LNCAP (cell line): Measurements from ENCODE around the gene UST.

Experiments
- TF ChIP-seq, protein P1 (sequence below): fragments of 450-650 bp; IDR thresholded peaks from 2 replicates; pipeline ENCODE4 v1.5.1; 2017; ENCODE audit warnings: mild to moderate bottlenecking

The UST gene

DNA sequence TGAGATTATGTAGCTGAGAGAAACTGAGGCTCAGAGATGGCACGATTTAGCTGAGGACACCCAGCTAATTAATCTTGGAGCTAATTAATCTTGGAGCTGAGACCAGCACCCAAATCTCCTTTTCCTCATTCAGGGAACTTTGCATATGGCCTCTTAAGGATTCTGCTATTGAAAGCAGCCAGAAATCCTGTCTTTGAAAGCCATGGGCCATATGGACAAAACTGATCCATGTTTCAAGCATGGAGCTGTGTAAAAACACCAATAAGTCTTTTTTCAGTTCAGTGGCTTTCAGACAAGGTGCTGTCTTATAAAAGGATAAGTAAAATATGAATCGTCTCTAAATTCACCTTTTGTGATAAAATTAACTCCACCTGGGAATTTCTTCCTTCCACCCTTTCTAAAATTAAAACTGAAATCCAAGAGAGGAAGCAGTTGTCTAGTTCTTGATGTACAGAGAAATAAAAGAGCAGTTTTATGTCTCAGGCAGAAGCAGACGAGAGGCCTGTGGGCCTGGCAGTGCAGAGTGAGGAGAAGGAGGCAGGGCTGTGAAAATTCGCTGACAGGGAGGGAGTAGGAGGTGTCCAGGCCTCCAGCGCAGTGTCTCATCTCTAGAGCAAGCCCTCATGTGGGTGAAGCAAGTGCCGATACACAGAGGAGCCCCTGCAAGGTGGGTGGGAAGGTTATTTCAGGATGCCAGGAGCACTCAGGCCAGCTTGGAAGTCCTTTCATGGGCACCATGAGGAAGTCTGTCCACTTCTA lies 266.9 kb downstream of the UST start:
- TF ChIP-seq, protein P1, sequence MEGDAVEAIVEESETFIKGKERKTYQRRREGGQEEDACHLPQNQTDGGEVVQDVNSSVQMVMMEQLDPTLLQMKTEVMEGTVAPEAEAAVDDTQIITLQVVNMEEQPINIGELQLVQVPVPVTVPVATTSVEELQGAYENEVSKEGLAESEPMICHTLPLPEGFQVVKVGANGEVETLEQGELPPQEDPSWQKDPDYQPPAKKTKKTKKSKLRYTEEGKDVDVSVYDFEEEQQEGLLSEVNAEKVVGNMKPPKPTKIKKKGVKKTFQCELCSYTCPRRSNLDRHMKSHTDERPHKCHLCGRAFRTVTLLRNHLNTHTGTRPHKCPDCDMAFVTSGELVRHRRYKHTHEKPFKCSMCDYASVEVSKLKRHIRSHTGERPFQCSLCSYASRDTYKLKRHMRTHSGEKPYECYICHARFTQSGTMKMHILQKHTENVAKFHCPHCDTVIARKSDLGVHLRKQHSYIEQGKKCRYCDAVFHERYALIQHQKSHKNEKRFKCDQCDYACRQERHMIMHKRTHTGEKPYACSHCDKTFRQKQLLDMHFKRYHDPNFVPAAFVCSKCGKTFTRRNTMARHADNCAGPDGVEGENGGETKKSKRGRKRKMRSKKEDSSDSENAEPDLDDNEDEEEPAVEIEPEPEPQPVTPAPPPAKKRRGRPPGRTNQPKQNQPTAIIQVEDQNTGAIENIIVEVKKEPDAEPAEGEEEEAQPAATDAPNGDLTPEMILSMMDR, result no peak

DNA sequence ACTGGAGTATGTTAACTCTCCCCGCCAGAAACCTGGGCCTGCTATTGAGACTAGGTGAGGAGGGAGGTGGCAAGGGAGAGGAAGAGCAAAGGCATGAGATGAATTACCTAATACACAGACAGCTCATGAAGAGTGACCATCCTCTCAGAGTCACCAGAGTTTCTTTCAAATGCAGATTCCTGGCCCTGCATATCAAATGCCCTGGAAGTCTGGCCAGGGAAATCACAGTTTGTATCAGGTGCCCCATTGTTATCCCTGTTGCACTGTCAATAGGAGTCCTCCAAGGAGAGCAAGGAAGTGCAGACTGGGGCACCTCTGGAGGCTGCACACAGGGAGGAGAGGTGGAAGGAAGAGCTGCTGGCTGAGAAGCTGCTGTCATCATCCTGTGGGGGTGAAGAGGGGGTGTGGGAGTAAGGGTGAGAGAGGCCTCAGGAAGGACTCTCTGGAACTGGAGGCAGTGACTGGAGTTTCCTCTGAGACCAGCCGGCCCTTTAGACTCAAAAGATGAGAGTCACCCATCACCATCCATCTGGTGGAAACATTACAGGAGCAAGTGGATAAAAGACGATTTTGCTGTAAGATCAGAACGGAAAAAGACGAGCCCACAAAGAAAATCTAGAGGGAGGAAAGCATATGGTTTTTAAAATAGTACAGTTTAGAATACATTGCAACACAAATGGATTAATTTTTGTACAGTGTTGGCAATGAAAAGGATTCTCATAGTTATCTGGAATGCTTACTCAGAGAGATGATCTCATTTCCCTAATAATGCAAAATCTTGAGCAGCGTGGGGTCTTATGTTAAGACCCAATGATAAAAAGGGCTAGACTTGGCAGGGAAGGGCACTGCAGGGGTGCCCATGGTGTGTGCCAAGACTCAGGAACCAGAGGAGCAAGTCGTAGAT lies 268.1 kb downstream of the UST start:
- TF ChIP-seq, protein P1, result no peak

DNA sequence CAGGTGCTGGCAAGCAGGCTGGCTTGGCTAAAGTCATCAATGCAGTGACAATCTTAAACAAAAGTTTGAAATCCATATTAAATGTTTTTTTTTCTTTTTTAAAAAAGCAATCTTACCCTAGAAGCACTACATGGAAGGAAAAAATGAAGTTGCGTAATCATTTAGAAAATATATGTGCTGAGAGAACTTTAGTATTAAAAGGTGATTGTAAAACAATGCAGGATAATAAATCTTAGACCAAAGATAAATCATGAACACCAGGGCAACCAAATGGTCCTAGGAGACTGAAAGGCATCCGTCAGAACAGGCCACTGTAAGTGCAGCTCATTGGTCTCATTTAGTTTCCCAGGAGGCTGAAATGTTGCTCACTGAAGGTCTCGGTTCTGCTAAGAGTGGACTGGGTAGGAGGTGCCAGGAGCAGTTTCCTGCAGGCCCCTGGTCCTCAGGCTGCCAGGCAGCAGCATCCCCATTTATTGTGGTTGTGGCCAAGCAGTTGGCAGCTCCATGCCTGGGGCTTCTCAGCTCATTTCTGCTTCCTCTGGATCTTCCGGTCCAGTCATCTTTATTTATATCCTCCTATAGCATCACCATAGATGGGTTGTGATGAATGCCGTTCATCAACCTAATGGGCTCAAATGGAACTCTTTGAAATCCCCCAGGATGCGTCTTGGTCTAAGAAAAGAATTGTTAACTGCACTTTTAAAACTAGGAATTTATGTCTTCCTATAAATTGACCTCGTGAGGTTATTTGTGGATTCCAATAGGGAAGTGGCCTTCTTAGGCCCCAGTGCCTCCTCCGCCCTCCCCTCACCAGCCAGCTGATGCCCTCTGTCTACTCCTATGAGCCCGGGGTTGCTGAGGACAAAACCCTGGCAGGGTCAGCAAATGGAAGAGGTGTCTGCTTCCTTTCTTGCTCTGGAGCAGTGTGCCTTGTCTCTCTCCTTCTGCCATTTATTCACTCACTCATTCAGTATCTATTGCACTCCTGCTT lies 269.0 kb downstream of the UST start:
- TF ChIP-seq, protein P1, result no peak

DNA sequence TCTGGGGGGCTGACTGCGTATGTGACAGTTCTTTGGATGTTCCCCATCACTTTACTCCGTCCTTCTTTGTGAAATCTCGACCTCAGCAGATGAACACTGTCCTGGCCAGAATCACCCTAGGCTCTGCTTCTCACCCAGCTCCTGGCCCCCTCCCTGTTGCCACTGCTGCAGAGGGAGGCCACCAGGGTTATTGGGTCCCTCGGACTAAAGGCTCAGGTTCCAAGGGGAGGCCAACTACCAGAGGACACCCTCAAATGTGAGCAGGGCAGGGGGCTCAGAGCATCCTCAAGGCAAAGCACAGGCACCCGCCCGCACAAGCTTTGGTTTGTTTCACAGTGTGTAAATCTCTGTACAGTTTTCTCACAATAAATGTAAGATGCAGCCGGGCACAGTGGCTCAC lies 269.9 kb downstream of the UST start:
- TF ChIP-seq, protein P1, result no peak

DNA sequence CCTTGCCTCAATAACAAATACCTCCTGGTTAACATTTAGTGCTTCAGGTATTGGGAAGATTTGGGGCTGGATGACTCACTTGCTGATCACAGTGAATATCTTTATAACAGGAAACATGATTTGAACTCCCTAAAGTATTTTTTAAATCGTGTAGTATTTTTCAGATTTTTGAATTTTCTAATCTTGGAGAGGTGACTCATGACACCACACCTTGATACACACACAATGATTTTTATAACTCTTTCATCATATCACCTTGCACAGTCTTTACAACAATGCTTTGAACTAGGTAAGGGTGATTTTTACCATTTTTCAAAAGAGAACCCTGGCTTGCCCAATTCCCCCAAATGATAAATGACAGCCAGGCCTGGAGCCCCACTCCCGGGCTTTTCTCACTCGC lies 273.5 kb downstream of the UST start:
- TF ChIP-seq, protein P1, result no peak

DNA sequence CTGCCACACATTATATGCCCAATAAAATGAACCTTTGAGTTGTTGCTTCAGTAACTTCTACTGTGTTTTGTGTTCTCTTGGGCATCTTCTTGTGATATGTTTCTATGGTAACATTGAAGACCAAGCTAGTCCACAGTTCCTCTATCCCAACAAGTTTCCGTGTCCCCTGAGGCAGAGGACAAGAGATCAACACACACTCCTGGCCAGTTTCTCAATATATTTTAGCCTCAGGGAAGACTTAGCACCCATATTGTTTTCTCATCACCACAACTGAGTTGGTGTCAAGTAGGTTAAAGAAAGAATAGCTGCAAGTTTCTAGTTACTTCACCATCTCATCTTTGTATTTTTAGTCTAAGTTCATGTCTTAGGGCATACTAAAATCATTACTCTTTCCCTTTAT lies 277.5 kb downstream of the UST start:
- TF ChIP-seq, protein P1, result no peak

DNA sequence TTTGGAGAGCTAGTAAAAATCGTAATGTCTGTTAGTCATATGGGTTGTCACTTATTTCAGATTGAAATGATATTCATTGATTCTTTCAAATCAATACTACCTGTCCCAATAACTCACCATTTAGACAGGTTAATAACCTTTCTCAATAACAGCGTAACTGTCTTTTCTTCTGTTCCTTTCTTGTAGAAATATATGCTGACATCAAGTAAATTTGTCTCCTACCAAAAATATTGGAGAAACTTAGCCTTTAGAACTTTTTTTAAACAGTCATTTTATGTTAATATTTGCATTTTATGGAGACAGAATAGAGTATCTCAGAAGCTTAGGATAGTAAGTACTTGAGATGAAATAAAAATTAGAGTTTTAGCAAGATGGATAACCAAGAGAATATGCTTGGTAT lies 278.2 kb downstream of the UST start:
- TF ChIP-seq, protein P1, result no peak
